Liver (tissue), 9 donors: Measurements from ENCODE around the gene FBXO7. TPM values are rescaled to one million over a fixed set of nuclear protein-coding genes. Genes with fewer than 3 reads are reported as not detected.

Experiments
- DNase-seq: peaks from one replicate; pipeline ENCODE4 v3.0.0-alpha.2; 2017; ENCODE audit warnings: low spot score
- H3K27ac ChIP-seq, 2 donors: one replicate each; pipeline ENCODE4 v1.7.0; 2013; ENCODE audit warnings: inconsistent platforms in 2 of 2, low read length in 2 of 2, control low read depth in 1 of 2, low read depth in 1 of 2, mild to moderate bottlenecking in 1 of 2
- H3K27me3 ChIP-seq, 4 donors: one replicate each; pipeline versions ENCODE4 v1.6.1 to v1.7.0; 2013; ENCODE audit warnings: low read length in 3 of 4, inconsistent platforms in 1 of 4, mild to moderate bottlenecking in 1 of 4, moderate library complexity in 1 of 4; ENCODE audit not compliant: control insufficient read depth in 4 of 4, insufficient read depth in 4 of 4
- H3K36me3 ChIP-seq, 4 donors: one replicate each; pipeline versions ENCODE4 v1.6.1 to v1.7.0; 2013; ENCODE audit warnings: low read length in 3 of 4, mild to moderate bottlenecking in 3 of 4, low read depth in 1 of 4, moderate library complexity in 1 of 4; ENCODE audit not compliant: control insufficient read depth in 4 of 4, insufficient read depth in 3 of 4
- H3K4me1 ChIP-seq, 4 donors: one replicate each; pipeline versions ENCODE4 v1.6.1 to v1.7.0; 2013; ENCODE audit warnings: low read length in 3 of 4, mild to moderate bottlenecking in 3 of 4, moderate library complexity in 1 of 4; ENCODE audit not compliant: control insufficient read depth in 4 of 4, insufficient read depth in 4 of 4
- H3K4me3 ChIP-seq, 3 donors: one replicate each; pipeline versions ENCODE4 v1.6.1 to v1.7.0; 2013; ENCODE audit warnings: low read length in 3 of 3, control low read depth in 1 of 3, low read depth in 1 of 3, mild to moderate bottlenecking in 1 of 3
- H3K9ac ChIP-seq, 2 donors: one replicate each; pipeline ENCODE4 v1.7.0; 2013; ENCODE audit warnings: low read length in 2 of 2, mild to moderate bottlenecking in 2 of 2, moderate library complexity in 2 of 2, control low read depth in 1 of 2, low read depth in 1 of 2
- H3K9me3 ChIP-seq, 4 donors: one replicate each; pipeline versions ENCODE4 v1.6.1 to v1.7.0; 2013; ENCODE audit warnings: low read length in 3 of 4; ENCODE audit not compliant: control insufficient read depth in 4 of 4
- ATF3 ChIP-seq: IDR thresholded peaks from 2 replicates; pipeline ENCODE4 v1.6.1; 2016; ENCODE audit warnings: antibody characterized with exemption
- EGR1 ChIP-seq, 2 donors: IDR thresholded peaks; 2 replicates each; pipeline ENCODE4 v1.6.1; 2016 to 2018; ENCODE audit warnings: antibody characterized with exemption in 2 of 2, low read depth in 2 of 2
- FOXA1 ChIP-seq: IDR thresholded peaks from 2 replicates; pipeline ENCODE4 v1.6.1; 2016; ENCODE audit warnings: antibody characterized with exemption
- FOXA2 ChIP-seq: IDR thresholded peaks from 2 replicates; pipeline ENCODE4 v1.6.1; 2016; ENCODE audit warnings: antibody characterized with exemption
- GABPA ChIP-seq, 2 donors: IDR thresholded peaks in 1 of 2; conservative IDR thresholded peaks in 1 of 2; 2 replicates each; pipeline ENCODE4 v1.6.1; 2016; ENCODE audit warnings: antibody characterized with exemption in 2 of 2, mild to moderate bottlenecking in 1 of 2, moderate library complexity in 1 of 2
- HNF4A ChIP-seq, 2 donors: conservative IDR thresholded peaks; 2 replicates each; pipeline ENCODE4 v1.6.1; 2016; ENCODE audit warnings: antibody characterized with exemption in 2 of 2, mild to moderate bottlenecking in 2 of 2
- HNF4G ChIP-seq: IDR thresholded peaks from 2 replicates; pipeline ENCODE4 v1.6.1; 2016; ENCODE audit warnings: antibody characterized with exemption
- JUND ChIP-seq, 2 donors: IDR thresholded peaks; 2 replicates each; pipeline ENCODE4 v1.6.1; 2016; ENCODE audit warnings: antibody characterized with exemption in 2 of 2
- MAX ChIP-seq: IDR thresholded peaks from 2 replicates; pipeline ENCODE4 v1.6.1; 2016; ENCODE audit warnings: antibody characterized with exemption
- NR2F2 ChIP-seq: IDR thresholded peaks from 2 replicates; pipeline ENCODE4 v1.6.1; 2016; ENCODE audit warnings: antibody characterized with exemption
- RAD21 ChIP-seq, 2 donors: IDR thresholded peaks; 2 replicates each; pipeline ENCODE4 v1.6.1; 2016; ENCODE audit warnings: antibody characterized with exemption in 2 of 2, mild to moderate bottlenecking in 2 of 2
- REST ChIP-seq: IDR thresholded peaks from 2 replicates; pipeline ENCODE4 v1.6.1; 2016; ENCODE audit warnings: antibody characterized with exemption, mild to moderate bottlenecking
- RXRA ChIP-seq, 2 donors: IDR thresholded peaks; 2 replicates each; pipeline ENCODE4 v1.6.1; 2017 to 2018; ENCODE audit warnings: antibody characterized with exemption in 2 of 2, mild to moderate bottlenecking in 1 of 2
- SP1 ChIP-seq: IDR thresholded peaks from 2 replicates; pipeline ENCODE4 v1.6.1; 2018; ENCODE audit warnings: antibody characterized with exemption, mild to moderate bottlenecking
- TAF1 ChIP-seq: conservative IDR thresholded peaks from 2 replicates; pipeline ENCODE4 v1.6.1; 2016; ENCODE audit warnings: antibody characterized with exemption, mild to moderate bottlenecking
- YY1 ChIP-seq: IDR thresholded peaks from 2 replicates; pipeline ENCODE4 v1.6.1; 2016; ENCODE audit warnings: antibody characterized with exemption, mild to moderate bottlenecking
- WGBS: extraction: QIAGEN DNeasy Blood & Tissue Kit; methylation state at CpG from one replicate; pipeline ENCODE4 v1.1.7; 2013; 5-methylcytosine and 5-hydroxymethylcytosine counted together
- polyA plus RNA-seq, 2 donors: library from polyadenylated mRNA; stranded (reverse) in 1 of 2; unstranded in 1 of 2; fragments of 200-250 nt in 1 of 2; fragments of >200 nt in 1 of 2; fragmentation: Nextera tagmentation in 1 of 2; extraction: Ambion mirVana in 1 of 2; gene quantifications; one replicate each; pipeline versions ENCODE4 v1.2.1 to v1.2.3, GENCODE V29; 2013 to 2015
- total RNA-seq, 2 donors: library from RNA; depleted of rRNA; stranded (reverse); fragments of >200 nt; gene quantifications; one replicate each; pipeline ENCODE4 v1.2.3, GENCODE V29; 2014
- TF ChIP-seq, protein P1 (sequence below): fragments of 150-350 bp; IDR thresholded peaks from 2 replicates; pipeline ENCODE4 v1.5.1; 2017; ENCODE audit warnings: improper control_type of control experiment, low read depth, low read length; ENCODE audit not compliant: missing input control
- TF ChIP-seq, protein P2 (sequence below): IDR thresholded peaks from 2 replicates; pipeline ENCODE4 v1.6.1; 2016; ENCODE audit warnings: antibody characterized with exemption
- donor health status: healthy.
- donor health status: healthy.
- donor health status: healthy.
- donor health status: healthy.
- donor health status: healthy.

The FBXO7 gene
- total and polyA plus RNA-seq, 4 donors: 37.9 to 179 (median 50.8) TPM

DNA sequence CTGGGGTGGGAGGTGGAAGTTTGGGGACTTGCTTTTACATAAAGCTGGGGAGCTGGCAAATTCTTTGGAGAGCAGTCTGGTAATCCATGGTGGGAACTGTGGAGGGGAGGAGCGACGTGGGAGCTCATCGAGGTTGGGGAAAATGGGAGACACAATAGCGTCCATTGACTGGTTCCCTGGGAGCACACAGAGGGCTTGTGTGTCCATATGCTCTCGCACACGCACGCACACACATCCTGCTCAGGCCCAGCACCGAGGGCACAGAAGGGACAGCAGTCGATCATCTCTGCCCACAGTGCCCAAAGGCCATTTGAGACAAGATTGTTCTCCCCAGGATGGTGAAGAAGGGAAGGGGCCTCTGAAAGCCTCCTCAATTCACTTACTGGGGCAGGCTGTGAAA is 53.7 kb downstream of the FBXO7 start:
- 88% methylated on average over 9 of the region's 9 CpGs for WGBS
- no peaks in the 10 kb centered on the region for H3K9me3 ChIP-seq
- H3K4me1 ChIP-seq: peaks cover 0 to 6% (median 3%) of the 10 kb centered on the region in 4 donors
- H3K4me3 ChIP-seq: no peak overlapping the region
- no peak overlapping the region for H3K27ac ChIP-seq
- no peak for DNase-seq
- no peaks in the 10 kb centered on the region for H3K36me3 ChIP-seq
- H3K9ac ChIP-seq: no peak overlapping the region
- H3K27me3 ChIP-seq: no peaks in the 10 kb centered on the region
- no peak for TF ChIP-seq FOXA2
- no peak for TF ChIP-seq MAX
- TF ChIP-seq SP1: no peak
- no peak for TF ChIP-seq ATF3
- no peak for TF ChIP-seq RAD21 (IDR thresholded peaks at IDR 0.05)

DNA sequence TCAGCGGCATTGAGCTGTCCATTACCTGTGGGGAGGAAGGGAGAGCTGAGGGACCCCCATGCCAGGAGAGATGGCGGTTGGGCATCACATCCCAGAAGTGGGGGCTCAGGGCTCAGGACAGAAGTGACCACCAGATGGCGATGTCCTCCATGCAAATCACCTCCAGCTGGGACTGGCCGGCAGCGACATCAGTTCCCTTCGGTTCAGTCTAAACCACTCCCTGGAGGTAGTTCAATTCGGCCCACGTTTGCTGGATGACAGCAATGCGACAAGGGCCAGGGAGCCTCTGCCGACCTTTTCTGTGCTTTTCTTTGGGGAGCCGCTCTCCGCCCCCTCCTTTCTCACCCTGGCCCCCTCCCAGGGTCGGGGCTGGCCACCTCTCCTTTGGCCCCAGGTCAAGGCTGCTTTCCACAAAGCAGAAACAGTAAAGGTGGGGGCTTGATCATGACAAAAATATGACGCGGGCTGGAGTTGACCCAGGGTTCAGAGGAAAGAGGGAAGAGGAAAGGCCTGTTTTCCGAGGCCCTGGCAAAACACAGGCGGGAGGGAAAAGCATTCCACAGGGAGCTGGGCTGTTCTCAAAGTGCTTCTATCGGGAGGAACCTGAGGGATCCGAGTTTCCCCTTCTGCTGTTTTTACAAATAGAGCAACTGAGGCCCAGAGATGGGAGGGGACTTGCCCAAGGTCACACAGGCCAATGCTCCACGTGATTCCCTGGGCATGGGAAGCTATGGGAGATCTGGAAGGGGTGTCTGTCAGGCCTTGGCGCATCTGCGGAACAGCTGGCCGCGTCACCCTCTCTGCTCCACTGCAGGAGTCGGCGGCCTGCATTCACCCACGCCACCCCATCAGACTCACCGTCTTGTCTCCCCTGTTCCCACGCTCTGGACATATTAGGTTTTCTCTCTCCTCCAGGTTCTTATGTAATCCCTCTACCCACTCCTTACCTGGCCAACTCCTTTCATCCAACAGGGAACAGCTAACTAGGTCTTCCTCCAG is 54.7 kb downstream of the FBXO7 start:
- no peak for TF ChIP-seq GABPA (IDR thresholded peaks at IDR 0.05 in 1 of 2, conservative IDR thresholded peaks at IDR 0.05 in 1 of 2)
- TF ChIP-seq RAD21 (IDR thresholded peaks at IDR 0.05): peak; percentile 99
- TF ChIP-seq REST: peak; percentile 42
- peak; percentile 98 for TF ChIP-seq NR2F2
- no peak for TF ChIP-seq FOXA1
- TF ChIP-seq HNF4A (conservative IDR thresholded peaks at IDR 0.05): peak; percentile 21 to 57
- TF ChIP-seq, protein P1, sequence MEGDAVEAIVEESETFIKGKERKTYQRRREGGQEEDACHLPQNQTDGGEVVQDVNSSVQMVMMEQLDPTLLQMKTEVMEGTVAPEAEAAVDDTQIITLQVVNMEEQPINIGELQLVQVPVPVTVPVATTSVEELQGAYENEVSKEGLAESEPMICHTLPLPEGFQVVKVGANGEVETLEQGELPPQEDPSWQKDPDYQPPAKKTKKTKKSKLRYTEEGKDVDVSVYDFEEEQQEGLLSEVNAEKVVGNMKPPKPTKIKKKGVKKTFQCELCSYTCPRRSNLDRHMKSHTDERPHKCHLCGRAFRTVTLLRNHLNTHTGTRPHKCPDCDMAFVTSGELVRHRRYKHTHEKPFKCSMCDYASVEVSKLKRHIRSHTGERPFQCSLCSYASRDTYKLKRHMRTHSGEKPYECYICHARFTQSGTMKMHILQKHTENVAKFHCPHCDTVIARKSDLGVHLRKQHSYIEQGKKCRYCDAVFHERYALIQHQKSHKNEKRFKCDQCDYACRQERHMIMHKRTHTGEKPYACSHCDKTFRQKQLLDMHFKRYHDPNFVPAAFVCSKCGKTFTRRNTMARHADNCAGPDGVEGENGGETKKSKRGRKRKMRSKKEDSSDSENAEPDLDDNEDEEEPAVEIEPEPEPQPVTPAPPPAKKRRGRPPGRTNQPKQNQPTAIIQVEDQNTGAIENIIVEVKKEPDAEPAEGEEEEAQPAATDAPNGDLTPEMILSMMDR: peak; percentile 95
- TF ChIP-seq TAF1: no peak
- no peak for TF ChIP-seq HNF4G
- TF ChIP-seq YY1: peak; percentile 29
- peak; percentile 59 to 81 for TF ChIP-seq RXRA (IDR thresholded peaks at IDR 0.05)
- no peak for TF ChIP-seq ATF3
- TF ChIP-seq, protein P2, sequence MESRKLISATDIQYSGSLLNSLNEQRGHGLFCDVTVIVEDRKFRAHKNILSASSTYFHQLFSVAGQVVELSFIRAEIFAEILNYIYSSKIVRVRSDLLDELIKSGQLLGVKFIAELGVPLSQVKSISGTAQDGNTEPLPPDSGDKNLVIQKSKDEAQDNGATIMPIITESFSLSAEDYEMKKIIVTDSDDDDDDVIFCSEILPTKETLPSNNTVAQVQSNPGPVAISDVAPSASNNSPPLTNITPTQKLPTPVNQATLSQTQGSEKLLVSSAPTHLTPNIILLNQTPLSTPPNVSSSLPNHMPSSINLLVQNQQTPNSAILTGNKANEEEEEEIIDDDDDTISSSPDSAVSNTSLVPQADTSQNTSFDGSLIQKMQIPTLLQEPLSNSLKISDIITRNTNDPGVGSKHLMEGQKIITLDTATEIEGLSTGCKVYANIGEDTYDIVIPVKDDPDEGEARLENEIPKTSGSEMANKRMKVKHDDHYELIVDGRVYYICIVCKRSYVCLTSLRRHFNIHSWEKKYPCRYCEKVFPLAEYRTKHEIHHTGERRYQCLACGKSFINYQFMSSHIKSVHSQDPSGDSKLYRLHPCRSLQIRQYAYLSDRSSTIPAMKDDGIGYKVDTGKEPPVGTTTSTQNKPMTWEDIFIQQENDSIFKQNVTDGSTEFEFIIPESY: no peak
- no peak for TF ChIP-seq JUND (IDR thresholded peaks at IDR 0.05)
- TF ChIP-seq EGR1 (IDR thresholded peaks at IDR 0.05; ENCODE audit: low read depth in 2 of 2): peak in 1 of 2 donors; percentile 74
- TF ChIP-seq MAX: no peak
- TF ChIP-seq FOXA2: no peak
- peak; percentile 63 for TF ChIP-seq SP1
- no peak overlapping the region for H3K9ac ChIP-seq

More for the DNA sequence above, 54.7 kb downstream of the FBXO7 start:
- peak; percentile 85 for DNase-seq
- Histone ChIP-seq H3K27me3 (no peaks in the 10 kb centered on the region), H3K27ac (peak overlapping the region; percentile 24 to 56), H3K4me3 (no peak overlapping the region), H3K9me3 (no peaks in the 10 kb centered on the region), H3K4me1 (peaks cover 0 to 14% (median 5%) of the 10 kb centered on the region in 4 donors), H3K36me3 (no peaks in the 10 kb centered on the region)
- 43% methylated on average over 29 of the region's 29 CpGs for whole genome bisulfite sequencing
